ENCODE measurements around the gene GNAQ.

GNAQ gene

DNA sequence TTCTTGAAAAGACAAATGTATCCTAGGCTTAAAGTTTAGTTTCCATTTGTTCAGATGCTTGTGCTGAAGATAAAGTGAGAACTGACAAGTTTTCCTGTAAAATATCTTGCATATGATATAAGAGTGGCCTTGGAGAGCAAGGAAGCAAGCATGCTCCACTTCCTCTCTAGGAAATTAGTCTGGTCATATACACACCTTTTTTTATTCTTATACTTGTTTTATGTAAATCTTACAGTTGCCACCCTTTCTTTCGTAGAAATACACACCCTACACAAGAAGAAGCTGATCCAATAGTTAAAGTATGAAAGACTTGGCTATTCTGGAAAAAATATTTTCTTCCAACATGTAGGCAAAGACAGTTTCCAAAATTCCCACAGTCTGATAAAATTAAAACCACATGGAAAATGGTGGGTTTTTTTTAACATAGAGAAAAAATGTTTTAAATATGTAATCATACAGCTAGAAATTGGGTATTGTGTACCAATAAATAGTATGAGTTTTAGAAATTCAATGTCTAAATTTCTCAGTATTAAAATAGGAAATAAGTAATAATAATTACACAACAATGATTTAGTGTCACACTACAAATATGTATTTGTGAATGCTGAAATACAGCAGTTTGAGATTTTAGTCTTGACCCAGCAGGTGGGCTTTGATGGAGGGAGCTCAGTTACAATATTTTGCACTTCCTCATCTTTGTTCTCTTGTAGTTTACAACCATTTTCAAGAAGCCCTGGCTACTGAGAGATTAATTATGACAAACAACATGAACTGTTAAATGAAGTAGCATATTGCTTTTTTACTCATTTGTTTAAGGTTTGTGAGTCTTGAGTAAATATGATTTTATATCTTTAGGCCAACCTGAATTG, 197.8 kb downstream of the GNAQ start:
- FAIRE-seq = no peak

DNA sequence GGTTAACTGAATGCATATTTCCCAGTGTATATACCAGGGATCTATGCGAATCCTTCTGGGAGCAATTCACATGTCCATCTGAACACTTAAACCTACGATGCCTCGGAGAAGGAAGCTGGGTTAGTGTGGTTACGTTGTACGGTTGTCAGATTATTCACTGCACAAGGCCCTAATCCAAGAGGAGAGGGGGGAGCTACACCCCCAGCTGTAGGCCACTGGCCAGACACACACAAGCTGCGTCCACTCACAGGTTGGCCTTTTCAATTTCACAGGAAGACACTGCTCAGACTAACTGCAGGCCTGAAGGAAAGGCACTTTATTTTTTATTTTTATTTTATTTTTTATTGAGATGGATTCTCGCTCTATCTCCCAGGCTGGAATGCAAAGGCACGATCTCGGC, 199.0 kb downstream of the GNAQ start:
- FAIRE-seq = no peak

DNA sequence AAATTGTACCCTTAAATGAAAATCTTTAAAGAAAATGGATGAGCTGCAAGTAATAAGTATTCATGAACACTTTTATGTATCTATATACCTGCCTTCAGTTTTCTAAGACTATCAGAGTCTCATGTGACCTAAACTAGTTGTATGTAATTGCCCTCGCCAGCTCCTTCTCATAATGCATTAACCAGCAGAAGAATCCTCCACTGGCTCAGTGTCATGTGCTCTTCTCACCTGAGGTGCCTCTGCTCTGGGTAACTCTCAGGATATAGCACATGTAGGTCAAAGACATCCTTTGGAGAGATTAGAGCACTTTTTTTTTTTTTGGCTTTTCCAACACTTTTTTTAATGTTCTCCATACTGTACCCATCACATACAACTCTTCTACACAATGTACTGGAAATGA, 199.8 kb downstream of the GNAQ start:
- FAIRE-seq = no peak

DNA sequence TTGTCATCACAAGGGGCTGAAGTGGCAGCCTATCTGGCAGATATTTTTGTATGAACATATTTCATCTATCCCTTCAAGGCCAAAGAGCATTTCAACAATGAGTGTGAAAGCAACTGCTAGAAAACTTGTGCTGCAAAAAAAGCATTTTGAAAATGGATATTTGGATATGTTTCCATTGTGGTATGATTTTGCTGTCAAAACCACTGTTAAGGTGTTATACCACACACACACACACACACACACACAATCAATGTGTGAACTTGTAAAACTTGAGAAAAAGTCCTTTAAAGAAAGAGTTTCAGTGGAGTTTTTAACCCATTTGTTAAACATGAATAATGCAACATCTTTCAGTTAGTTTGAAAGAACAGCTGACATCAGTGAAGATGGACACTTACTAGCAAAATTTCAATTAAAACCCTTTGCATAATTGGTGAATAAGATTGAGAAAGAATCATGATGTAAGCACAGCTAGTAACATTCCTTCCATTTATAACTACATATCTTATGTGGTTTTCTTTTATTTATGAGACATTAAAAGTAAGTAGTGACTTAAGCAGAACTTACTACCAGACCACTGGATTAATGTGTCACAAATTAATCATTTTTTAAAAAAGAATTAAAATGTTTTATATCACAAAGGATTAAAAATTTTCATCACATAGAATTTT, 200.9 kb downstream of the GNAQ start:
- FAIRE-seq = no peak

DNA sequence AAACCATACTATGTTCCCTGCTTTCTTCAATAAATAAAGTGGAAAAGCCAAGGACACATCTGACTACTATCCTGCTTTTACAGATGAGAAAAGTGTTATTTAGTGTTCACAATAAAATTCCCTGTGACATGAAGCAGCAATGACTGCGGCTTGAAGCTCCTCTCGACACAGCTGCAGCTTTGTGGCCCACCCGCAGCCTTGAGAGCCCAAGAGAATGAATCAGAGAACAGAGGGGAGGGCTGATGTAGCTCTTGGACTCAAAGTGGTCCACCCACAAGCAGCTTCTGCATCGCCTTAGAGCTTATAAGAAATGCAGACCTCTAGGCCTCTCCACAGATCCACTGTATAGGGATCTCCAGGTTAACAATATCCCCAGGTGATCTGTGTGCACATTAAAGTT, 202.2 kb downstream of the GNAQ start:
- no peak for FAIRE-seq

DNA sequence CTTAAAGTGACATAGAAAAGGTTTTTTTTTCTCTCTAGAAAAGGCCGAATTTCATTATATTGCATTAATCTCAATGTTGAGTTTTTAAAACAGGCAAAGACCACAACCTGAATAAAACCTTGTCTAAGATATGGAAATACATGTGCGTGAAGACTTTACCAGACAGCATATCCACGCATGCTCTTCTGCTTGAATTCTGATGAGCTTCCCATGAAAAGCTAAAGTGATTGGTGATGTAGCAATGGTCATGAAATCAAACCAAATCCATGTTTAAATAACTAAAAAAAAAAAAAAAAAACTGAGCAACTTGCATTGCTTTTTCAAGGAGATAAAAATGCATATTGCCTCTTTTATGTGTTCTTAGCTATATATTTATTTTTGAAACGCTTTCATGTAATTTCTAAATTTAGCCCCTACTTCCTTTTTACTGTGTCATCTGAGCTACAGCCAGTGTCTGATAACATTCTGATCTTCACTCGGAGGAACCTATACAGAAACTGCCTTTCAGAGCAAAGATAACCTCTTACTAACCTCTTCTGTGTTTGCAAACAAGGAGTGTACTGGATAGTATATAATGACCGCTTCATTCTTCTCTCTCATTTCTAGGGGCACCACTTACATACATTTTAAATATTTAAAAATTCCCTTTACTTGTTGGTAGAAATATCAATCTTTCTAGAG, 204.4 kb downstream of the GNAQ start:
- no peak for FAIRE-seq

DNA sequence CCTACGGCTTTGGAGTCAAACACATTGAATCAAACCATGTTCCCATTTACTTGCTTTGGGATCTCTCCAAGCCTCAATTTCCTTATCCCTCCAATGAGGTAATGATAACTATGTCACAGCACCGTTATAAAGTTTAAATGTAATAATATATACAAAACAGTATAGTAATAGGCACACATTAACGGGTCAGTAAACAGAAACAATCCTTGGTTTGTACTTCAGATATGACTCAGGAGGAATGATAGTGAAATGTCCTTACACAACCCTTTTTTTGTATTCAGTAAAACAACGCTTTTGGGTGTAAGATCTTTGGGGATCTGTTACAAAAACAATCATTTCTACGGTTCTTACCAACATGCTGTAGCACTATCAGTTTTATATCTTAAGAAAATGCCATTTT, 205.0 kb downstream of the GNAQ start:
- FAIRE-seq = no peak

DNA sequence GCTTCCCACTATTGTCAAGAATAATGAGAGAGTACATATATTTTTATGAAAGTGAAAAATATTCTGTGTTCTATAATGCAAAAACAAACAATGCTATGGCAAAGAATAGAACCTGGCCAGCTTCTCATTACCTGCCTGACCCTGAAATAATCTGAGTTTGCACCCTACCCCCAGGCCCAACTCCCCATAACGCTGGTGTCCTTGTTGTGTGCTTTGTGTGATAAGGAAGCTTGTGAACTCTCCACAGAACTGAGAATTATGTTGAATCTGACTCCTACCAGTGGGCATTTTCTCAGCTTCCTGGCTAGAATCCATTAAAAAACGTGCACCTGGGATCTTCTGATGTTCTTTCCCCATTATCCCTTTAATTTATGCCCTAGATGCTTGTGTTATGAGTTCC, 205.5 kb downstream of the GNAQ start:
- no peak for FAIRE-seq

DNA sequence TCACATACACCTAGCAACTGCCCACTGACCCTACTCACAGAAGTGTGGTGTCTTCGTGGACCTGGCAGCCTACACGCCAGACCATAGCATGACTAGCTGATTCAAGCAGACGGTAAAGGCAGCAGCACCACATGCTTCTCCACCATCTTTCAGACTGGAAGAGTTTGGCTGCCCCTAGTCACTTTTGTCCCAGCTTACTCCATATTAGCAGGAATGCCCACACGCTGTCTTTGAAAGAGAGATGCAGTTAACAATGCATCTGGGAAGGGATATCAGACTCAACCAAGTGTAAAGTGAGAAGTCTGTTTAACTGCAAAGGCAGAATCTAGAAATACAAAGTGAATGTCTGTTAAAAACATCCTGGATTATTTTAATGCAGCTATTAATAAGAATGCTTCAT, 206.2 kb downstream of the GNAQ start:
- FAIRE-seq = no peak

DNA sequence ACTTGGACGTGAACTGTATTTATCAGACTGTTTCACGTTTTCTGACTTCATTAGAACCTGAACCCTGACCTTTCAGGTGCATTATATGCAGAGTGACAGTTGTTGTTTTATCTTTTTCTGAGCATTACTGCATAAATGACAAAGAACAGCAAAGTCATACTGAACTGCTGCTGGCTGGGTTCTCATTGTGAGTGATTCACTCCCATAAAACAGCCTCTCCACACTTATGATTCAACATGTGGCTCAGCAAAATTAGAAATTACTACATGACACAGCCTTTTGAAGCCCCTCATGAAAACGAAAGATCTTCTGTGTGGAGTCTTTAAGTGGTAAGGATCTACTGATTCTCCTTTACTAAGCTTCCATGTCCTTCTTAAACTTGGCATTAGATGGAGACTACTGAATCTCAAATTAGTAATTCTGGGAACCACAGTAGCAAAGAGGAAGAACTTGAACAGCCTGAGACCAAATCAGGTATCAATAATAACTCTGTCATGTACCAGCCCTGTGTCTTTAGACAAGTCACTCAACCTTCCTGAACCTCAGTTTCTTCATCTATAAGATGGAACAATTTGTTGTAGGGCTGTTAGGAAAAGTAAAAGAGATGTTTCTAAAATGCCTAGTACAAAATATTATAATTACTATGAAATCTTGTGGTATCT, 211.2 kb downstream of the GNAQ start:
- FAIRE-seq = no peak

DNA sequence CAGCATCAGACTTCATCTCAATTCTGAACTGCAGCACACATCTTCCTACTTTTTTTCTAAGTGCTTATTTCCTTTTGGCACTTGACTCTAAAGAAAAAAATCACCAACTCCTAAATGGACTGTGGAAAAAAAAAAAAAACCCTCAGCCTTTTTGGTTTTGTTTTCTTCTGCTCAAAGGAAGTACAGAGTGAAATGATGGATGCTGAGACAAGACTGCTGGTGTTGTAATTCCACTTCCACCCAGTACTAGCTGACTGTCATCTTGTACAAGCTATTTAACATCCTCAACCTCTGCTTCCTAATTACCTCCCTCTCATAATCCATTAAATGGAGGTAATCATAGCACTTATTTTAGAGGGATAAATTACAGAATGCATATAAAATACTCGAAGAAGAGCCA, 212.0 kb downstream of the GNAQ start:
- no peak for FAIRE-seq

DNA sequence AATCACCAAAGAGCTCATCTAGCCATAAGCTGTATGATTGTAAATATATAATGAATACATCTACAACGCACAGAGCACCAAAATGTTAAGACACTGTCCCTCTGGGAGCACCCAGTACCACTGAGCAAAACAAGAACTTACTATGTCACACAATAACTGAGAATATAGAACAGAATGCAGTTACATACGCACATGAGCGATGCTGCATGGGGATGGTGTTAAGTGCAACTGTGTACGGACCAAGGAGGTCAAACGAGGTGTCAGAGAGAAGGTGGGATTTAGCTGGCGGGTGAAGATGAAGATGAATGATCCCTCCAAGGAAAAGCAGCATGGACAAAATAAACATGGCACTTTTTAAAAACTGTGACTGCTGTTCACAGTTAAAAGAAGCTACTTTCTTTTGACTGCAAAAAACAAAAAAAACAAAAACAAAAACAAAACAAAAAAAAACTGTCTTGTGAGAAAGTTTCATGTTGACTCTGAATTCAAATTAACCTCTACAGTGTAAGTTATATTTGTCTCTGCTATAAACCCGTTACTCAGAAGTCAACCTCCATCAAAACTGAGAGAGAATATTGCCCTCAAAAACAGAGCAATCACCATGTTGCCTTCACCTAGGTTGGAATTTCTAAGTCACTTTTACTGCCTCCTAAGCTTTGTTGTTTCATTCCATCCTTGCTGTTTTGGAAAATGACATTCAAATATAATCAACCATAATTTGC, 213.9 kb downstream of the GNAQ start:
- no peak for FAIRE-seq

DNA sequence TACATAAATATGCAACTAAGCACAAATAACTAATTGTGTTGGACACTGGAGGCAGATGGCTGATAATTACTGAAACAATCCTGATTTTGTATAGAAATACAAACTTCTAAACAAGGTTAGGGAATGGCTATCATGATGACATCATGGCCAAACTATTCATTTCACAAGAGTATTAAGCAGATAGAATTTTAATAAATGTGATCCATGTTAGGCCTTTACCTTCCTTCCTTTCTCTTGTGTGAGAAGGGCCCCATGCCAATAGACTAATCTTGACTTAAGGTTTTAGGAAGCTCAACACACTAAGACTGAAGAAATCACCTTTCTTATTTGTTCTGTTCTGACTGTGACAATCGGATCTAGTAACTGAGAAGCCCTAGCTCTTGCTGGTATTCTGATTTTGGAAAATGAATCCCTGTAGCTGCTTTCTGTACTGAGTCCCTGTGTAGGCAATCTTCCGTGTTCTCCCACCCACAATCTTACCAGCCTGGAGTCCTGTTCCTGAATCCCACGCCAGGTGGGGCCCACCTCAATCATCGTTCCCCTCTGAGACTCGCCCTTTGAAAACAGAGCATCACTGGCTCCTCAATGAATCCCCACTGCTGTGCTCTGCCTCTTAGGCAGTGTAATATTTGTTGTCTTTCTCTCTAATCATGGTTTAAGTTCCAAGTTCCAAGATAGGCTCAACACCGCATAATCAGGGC, 214.8 kb downstream of the GNAQ start:
- no peak for FAIRE-seq

DNA sequence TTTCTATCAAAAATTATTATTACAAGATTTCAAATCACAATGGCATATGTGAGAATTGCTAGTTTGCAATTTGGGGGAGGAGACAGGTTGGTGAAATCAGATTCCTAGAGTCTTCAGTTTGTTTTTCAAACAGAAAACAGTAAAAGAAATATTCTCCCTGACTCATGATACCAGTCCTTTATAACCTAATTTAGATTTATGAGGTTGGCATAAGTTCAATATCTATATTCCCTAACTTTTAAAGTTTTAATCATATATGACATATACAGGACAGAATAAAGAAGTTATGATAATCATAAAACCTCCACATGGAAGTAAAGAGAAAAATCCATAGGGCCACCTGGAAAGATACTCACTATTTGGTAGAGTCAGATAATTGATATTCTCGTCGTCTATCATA, 216.4 kb downstream of the GNAQ start:
- peak; percentile 46 for FAIRE-seq

DNA sequence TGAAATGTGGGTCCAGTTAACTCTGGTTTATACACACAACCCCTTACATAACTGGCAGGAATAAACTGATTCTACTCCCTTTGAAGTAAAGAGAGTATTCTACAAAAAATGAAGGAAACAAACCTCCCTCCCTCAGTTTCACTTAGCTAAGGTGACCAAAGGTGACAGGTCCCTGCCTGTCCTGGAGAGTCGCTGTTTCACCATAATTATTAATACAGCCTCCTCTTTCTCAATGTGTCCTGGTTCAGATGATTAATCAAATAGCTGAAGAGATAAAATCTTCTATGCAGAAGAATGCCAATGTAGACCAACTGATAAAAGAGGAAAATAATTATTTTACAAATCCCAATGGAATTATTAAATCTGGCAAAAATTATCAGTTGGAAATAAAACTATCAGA, 219.8 kb downstream of the GNAQ start:
- FAIRE-seq = no peak

DNA sequence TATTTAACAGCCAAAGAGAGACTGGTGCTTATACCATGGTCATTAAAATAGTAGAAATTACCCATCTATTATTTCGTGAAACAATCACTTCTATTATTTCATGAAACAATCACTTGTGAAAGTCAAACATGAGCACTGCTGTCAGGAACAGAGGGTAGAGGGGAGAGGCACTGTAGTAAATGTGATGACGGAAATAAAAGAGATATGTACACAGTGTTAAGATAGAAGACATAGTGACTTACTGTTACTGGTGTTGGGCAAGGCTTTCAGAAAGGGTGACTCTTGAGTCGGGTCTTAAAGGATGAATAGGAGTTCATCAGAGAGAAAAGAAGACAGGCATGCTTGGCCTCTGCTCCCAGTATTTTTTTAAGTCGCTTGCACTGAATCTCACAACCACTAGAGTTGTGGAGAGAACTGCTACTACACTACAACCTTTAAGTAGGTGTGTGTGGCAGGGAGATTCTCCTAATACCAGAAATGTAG, 220.9 kb downstream of the GNAQ start:
- no peak for FAIRE-seq

DNA sequence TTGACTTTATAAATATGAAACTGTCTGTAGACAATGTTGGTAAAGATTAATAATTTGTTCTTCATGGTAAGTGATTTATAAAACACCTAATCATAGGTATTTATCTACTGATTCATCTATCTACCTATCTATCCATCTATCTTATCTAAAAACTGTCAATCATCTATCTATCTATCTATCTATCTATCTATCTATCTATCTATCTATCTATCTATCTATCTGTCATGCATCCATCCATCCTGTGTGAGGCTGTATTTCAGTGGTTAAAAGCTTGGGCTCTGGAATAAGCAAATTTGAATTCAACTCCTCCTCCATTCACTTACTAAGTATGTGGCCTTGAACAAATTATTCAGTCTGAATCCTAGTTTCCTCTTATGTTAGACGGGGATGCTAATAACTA, 221.6 kb downstream of the GNAQ start:
- no peak for FAIRE-seq

DNA sequence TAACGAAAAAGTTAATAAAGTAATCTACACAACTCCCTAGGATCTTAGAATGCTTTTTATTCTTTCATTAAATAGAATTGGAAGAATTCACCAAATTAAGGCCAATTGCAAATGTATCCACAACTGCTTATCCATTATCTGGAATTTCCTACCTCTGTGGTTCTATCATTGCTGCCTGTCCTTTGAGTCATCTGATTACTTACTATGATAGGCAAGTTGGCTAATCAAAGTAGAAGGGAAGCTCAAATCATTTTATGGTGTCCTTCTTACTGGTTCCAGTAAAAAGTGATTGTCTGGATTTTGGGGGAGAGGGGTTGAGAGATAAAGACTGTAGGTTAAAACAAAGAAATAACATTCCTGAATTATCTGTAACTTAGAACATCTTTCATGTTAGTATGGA, 222.1 kb downstream of the GNAQ start:
- no peak for FAIRE-seq

DNA sequence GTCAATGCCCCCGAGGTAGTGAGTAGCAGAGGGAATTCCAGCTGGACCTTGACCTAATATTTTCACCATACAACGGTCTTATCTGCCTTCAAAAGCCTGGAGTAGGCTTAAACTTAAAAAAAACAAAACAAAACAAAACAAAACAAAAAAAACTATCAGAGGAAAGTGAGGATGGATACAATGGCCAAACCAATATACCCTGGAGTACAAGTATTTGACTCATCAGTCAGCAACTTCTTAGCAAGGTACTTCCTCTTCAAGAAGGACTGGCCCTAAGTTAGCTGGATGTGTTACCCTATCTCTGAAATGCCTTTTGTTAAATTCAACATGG, 222.9 kb downstream of the GNAQ start:
- FAIRE-seq = no peak

DNA sequence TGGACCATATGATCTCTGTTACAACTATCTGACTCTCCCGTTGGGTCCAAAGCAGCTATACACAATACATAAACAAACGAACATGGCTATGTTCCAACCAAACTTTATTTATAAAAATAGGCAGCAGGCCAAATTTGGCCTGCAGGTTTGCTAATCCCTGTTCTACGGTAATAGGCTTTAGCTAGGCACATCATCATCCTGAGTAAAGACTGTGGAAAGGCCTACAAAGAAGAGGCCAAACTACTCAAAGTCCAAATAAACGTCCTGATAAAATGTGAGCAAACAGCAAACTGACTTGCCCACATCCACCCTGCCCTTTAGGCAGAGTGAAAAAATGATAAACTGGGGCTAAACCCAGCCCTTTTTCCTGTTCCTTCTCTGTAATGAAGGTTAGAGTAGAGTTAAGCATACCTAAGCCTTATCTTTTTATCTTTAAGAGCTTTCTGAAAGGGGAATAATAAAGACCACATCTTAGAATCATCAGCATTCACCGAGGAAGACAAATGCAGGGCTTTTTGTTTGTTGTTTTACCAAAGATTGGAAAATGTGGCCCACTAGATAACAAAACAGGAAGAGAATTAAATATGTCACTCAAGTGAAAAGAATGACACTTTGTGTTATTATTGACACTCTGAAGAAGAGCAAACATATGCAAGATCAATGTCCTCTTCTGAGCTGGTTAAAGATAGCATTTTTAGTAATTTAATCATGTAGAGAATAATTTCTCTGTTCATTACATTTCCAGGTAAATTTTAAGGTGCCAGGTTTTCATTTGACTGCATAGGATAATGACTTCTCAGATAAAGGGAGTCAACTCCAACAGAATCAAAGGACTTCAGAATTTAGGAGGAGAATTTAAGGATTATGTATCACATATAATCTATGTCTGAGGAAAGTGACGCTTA, 223.5 kb downstream of the GNAQ start:
- no peak for FAIRE-seq

DNA sequence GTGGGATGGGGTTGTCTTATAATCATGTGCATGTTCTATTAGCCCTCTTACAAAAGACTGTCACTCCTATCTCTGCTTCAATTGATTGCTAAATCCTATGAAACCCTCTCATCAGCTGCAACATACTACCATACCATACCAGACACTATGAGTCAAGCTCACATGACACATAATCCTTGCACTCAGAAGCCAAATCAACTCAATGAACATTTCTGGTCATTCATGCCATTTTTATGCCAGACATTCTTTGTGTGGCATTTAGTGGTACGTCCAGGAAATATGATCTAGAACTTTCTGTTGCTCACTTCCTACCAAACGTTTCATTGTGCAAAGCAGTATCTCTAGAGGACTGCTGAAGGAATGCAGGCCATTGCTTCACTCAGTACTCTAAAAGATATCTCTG, 224.3 kb downstream of the GNAQ start:
- no peak for FAIRE-seq
